Spleen (tissue), 7 donors: ENCODE measurements around the gene TAOK3.
A peak's percentile ranks its signal among the peaks of the same experiment; 100 is the strongest.

Experiments
- CTCF ChIP-seq, 11 experiments: fragments of 200-600 bp in 7 of 11; fragments of 450-650 bp in 4 of 11; sonication (generic) in 4 of 11; IDR thresholded peaks in 8 of 11; conservative IDR thresholded peaks in 3 of 11; 1 replicate in 7 of 11; 2 replicates in 4 of 11; pipeline versions ENCODE4 v1.4.0 to v1.8.0; 2016 to 2021; ENCODE audit warnings: antibody characterized with exemption in 11 of 11, inconsistent platforms in 4 of 11, mild to moderate bottlenecking in 1 of 11
- POLR2A ChIP-seq, 3 donors: fragments of 450-650 bp; IDR thresholded peaks; one replicate each; pipeline ENCODE4 v1.5.1; 2017; ENCODE audit warnings: antibody characterized with exemption in 3 of 3, mild to moderate bottlenecking in 1 of 3
- POLR2AphosphoS5 ChIP-seq, 3 donors: sonication (generic); formaldehyde crosslinking; IDR thresholded peaks; one replicate each; pipeline ENCODE4 v1.5.1; 2017; ENCODE audit warnings: antibody characterized with exemption in 3 of 3
- donor health status: DM: no; HTN: no; CAD: no; lungs with moderate emphysema.
- donor health status: DM: no; HTN: no; CAD: no.
- donor health status: DM: no; HTN: no; CAD: no.

- TF ChIP-seq CTCF (IDR thresholded peaks at IDR 0.05 in 8 of 11, conservative IDR thresholded peaks at IDR 0.05 in 3 of 11) (peak in 1 of 11 experiments; percentile 18), POLR2AphosphoS5 (IDR thresholded peaks at IDR 0.05) (no peak), POLR2A (IDR thresholded peaks at IDR 0.05) (no peak)
Observed at GRCh38 chr12:118164798-118165486, 207.8 kb downstream of the TAOK3 start.
